HG03432 (cell line): ENCODE results near the gene SLC2A6.

Experiments used
- ATAC-seq: cut with Tn5 transposase; IDR thresholded peaks from one replicate; pipeline ENCODE4 v1.9.1; 2021; ENCODE audit warnings: mild to moderate bottlenecking, moderate library complexity; ENCODE audit not compliant: unreplicated experiment

The SLC2A6 gene

GRCh38 chr9:133516256-133516960, 37.5 kb upstream of the SLC2A6 start:
- no peak for ATAC-seq

GRCh38 chr9:133515615-133516255, 36.8 kb upstream of the SLC2A6 start:
- no peak for ATAC-seq

GRCh38 chr9:133515240-133515610, 36.3 kb upstream of the SLC2A6 start:
- no peak for ATAC-seq

- no peak for ATAC-seq
Observed at GRCh38 chr9:133514460-133515239, 35.8 kb upstream of the SLC2A6 start.

- no peak for ATAC-seq
Observed at GRCh38 chr9:133513214-133514100, 34.6 kb upstream of the SLC2A6 start.

- ATAC-seq, result no peak
Observed at GRCh38 chr9:133512253-133513213, 33.6 kb upstream of the SLC2A6 start.

- ATAC-seq, result no peak
Observed at GRCh38 chr9:133511607-133512006, 32.7 kb upstream of the SLC2A6 start.

- no peak for ATAC-seq
Observed at GRCh38 chr9:133510926-133511505, 32.1 kb upstream of the SLC2A6 start.

- no peak for ATAC-seq
Observed at GRCh38 chr9:133509179-133510083, 30.5 kb upstream of the SLC2A6 start.

GRCh38 chr9:133508046-133508445, 29.1 kb upstream of the SLC2A6 start:
- ATAC-seq, result no peak

GRCh38 chr9:133507246-133507965, 28.5 kb upstream of the SLC2A6 start:
- ATAC-seq, result no peak

- ATAC-seq, result no peak
Observed at GRCh38 chr9:133506653-133507038, 27.7 kb upstream of the SLC2A6 start.

GRCh38 chr9:133505901-133506652, 27.2 kb upstream of the SLC2A6 start:
- ATAC-seq, result no peak

- no peak for ATAC-seq
Observed at GRCh38 chr9:133505186-133505830, 26.4 kb upstream of the SLC2A6 start.

GRCh38 chr9:133502112-133502511, 23.2 kb upstream of the SLC2A6 start:
- no peak for ATAC-seq

GRCh38 chr9:133499892-133500270, 21.0 kb upstream of the SLC2A6 start:
- no peak for ATAC-seq
